Measurements from ENCODE around the gene PPP2R5C.
"Not testable (repeated sequence)": the region's sequence is repeated elsewhere in the genome, so short reads cannot be mapped to it uniquely, and the experiment has no call there.

Gene PPP2R5C

GRCh38 chr14:101735453-101735852 is 26.1 kb upstream of the PPP2R5C start:
- Mint-ChIP-seq H3K36me3 (no peaks in the 10 kb centered on the region), H3K9me3 (peaks cover 3% of the 10 kb centered on the region), H3K4me3 (no peak overlapping the region), H3K4me1 (peaks cover 47% of the 10 kb centered on the region), H3K27ac (no peak overlapping the region)
- DNase-seq (ENCODE audit: low spot score in 2 of 2) (peak in 1 of 2 donors; percentile 39), ATAC-seq (no peak)

GRCh38 chr14:101736071-101736470 is 25.4 kb upstream of the PPP2R5C start:
- H3K36me3 Mint-ChIP-seq: no peaks in the 10 kb centered on the region
- DNase-seq (ENCODE audit: low spot score in 2 of 2) (peak in 1 of 2 donors; percentile 43), ATAC-seq (no peak)
- no peak overlapping the region for H3K4me3 Mint-ChIP-seq
- peaks cover 41% of the 10 kb centered on the region for H3K4me1 Mint-ChIP-seq
- H3K9me3 Mint-ChIP-seq: peaks cover 3% of the 10 kb centered on the region
- no peak overlapping the region for H3K27ac Mint-ChIP-seq

GRCh38 chr14:101736585-101736984 is 24.9 kb upstream of the PPP2R5C start:
- peak overlapping the region; percentile 40 for H3K27ac Mint-ChIP-seq
- no peaks in the 10 kb centered on the region for H3K36me3 Mint-ChIP-seq
- DNase-seq (ENCODE audit: low spot score in 2 of 2) (no peak), ATAC-seq (no peak)
- no peak overlapping the region for H3K4me3 Mint-ChIP-seq
- H3K9me3 Mint-ChIP-seq: peaks cover 3% of the 10 kb centered on the region
- peaks cover 36% of the 10 kb centered on the region for H3K4me1 Mint-ChIP-seq

DNA sequence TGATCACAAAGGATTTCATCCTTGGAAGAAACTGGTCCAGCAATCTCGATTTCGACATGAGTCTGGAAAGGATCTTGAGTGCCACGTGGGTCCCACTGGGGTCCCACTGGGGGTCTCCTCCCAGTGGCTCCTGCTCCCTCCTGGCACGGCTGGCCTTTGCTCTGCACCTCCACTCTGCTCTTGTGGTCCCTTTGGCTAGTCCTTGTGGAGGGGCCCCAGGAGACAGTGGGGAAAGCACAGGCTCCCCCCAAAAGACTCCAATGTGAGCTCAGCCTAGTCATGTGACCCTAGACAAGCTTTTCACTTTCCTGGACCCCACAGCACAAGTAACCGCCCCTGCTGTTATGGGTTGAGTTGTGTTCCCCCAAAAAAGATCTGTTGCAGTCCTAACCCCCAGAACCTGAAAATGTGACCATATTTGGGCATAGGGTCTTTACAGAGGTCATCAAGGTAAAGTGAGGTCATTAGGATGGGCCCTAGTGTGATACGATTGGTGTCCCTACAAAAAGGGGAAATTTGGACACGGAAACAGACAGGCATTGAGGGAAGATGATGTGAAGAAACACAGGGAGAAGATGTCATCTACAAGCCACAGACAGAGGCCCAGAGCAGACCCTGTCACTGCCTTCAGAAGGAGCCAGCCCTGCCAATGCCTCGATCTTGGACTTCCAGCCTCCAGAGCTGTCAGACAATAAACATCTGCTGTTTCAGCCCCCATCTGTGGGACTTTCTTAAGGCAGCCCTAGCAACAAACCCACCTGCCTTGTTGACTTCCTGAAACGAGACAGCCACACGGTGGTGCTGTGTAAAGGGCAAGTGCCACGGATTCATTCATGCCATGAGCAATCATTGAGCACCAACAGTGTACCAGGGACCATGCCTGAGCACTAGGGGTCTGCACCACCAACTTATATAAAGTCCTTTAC is 23.8 kb upstream of the PPP2R5C start:
- Mint-ChIP-seq H3K36me3 (no peaks in the 10 kb centered on the region), H3K27ac (peak overlapping the region; percentile 40), H3K4me3 (no peak overlapping the region), H3K4me1 (peaks cover 29% of the 10 kb centered on the region), H3K9me3 (peaks cover 3% of the 10 kb centered on the region)
- DNase-seq (ENCODE audit: low spot score in 2 of 2) (peak in 1 of 2 donors; percentile 46), ATAC-seq (peak; percentile 66)

DNA sequence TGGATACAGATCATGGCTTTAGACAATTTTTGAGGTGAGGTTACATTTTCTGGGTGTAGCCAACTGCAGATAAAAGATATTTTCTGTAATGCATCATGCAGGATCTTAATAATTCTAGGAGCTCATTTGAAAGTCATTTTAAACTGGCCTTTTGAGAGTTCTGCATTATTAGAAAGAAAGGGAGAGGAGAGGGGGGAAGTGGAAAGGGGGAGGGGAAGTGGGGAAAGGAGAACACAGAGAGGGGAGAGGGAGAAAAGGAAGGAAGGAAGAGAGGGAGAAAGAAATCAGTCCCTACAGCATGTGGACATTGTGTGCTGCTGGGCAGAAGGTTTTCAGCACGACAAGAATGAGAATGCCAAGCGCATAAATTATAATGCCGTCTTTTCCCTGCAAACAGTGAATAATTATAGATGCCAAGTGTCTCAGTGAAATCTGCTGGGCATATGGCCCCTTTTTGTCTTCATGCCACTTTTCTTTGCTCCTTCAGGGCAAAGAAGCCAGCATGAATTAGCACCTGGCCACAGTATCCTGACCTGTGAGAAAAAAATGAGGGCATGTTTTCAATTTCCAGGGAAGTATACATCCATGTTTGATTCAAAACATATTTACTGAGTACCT is 22.7 kb upstream of the PPP2R5C start:
- Mint-ChIP-seq H3K9me3 (peaks cover 3% of the 10 kb centered on the region), H3K36me3 (no peaks in the 10 kb centered on the region), H3K27ac (no peak overlapping the region), H3K4me3 (no peak overlapping the region), H3K4me1 (peaks cover 24% of the 10 kb centered on the region)
- ATAC-seq: no peak
- no peak for DNase-seq (ENCODE audit: low spot score in 2 of 2)

DNA sequence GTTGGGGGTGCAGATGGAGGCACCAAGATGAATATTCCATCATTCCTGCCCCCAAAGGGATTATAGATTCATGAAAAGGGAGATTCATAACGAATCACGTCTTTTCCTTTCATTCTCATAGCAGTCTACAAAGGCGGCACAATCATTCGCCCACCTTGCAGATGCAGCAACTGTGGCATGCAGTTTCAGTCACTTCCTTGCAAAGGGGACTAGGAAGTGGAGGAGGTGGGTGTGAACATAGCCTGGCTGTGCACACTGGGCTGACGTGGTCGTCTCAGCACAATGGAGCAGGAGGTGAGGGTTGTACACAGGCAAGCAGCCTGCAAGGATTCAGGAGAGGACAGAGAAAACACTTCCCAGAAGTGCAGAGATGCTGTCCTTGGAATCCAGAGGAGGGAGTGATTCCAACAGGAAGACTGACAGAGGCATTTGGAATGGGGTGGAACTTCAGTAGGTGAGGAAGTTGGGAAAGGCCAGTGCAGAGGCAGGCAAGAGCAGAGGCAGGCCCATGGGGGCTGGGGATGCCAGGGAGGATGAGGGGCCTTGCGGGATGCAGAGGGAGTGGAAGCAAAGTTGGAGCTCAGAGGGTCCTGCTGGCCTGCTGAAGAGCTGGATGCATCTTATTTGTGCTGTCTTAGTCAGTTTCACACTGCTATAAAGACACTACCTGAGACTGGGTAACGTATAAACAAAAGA is 21.9 kb upstream of the PPP2R5C start:
- H3K27ac Mint-ChIP-seq: no peak overlapping the region
- H3K4me1 Mint-ChIP-seq: peaks cover 16% of the 10 kb centered on the region
- H3K4me3 Mint-ChIP-seq: peak overlapping the region; percentile 12
- H3K36me3 Mint-ChIP-seq: no peaks in the 10 kb centered on the region
- peaks cover 3% of the 10 kb centered on the region for H3K9me3 Mint-ChIP-seq
- ATAC-seq (no peak), DNase-seq (ENCODE audit: low spot score in 2 of 2) (peak in 1 of 2 donors; percentile 34)

DNA sequence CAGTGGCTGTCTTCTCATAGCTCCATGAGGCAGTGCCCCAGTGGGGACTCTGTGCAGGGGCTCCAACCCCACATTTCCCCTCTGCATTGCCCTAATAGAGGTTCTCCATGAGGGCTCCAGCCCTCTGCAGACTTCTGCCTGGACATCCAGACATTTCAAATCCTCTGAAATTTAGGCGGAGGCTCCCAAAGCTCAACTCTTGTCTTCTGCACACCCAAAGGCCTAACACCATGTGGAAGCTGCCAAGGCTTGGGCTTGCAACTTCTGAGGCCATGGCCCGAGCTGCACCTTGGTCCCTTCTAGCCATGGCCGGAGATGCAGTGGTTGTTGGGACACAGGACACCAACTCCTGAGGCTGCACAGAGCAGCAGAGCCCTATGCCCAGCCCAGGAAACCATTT is 20.5 kb upstream of the PPP2R5C start:
- Mint-ChIP-seq H3K27ac (peak overlapping the region; percentile 1), H3K4me1 (peaks cover 16% of the 10 kb centered on the region), H3K4me3 (no peak overlapping the region), H3K9me3 (peaks cover 3% of the 10 kb centered on the region), H3K36me3 (no peaks in the 10 kb centered on the region)
- DNase-seq (ENCODE audit: low spot score in 2 of 2) (peak in 1 of 2 donors; percentile 40), ATAC-seq (no peak)

GRCh38 chr14:101743701-101744100 is 17.8 kb upstream of the PPP2R5C start:
- ATAC-seq (no peak), DNase-seq (ENCODE audit: low spot score in 2 of 2) (no peak)
- peaks cover 3% of the 10 kb centered on the region for H3K9me3 Mint-ChIP-seq
- H3K27ac Mint-ChIP-seq: no peak overlapping the region
- no peaks in the 10 kb centered on the region for H3K36me3 Mint-ChIP-seq
- H3K4me3 Mint-ChIP-seq: no peak overlapping the region
- peaks cover 7% of the 10 kb centered on the region for H3K4me1 Mint-ChIP-seq

DNA sequence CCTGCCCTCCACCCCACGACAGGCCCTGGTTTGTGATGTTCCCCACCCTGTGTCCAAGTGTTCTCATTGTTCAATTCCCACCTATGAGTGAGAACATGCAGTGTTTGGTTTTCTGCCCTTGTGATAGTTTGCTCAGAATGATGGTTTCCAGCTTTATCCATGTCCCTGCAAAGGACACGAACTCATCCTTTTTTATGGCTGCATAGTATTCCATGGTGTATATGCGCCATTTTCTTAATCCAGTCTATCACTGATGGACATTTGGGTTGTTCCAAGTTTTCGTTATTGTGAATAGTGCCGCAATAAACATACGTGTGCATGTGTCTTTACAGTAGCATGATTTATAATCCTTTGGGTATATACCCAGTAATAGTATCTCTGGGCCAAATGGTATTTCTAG is 17.1 kb upstream of the PPP2R5C start:
- not testable (repeated sequence) for H3K27ac Mint-ChIP-seq, H3K36me3 Mint-ChIP-seq, H3K4me3 Mint-ChIP-seq

DNA sequence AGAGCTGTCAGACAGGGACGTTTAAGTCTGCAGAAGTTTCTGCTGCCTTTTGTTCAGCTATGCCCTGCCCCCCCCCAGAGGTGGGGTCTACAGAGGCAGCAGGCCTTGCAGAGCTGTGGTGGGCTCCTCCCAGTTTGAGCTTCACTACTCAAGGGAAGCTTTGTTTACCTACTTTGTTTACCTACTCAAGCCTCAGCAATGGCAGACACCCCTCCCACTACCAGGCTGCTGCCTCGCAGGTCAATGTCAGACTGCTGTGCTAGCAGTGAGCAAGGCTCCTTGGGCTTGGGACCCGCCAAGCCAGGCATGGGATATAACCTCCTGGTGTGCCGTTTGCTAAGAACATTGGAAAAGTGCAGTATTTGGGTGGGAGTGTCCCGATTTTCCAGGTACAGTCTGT is 11.8 kb upstream of the PPP2R5C start:
- not testable (repeated sequence) for H3K27ac Mint-ChIP-seq; H3K36me3 Mint-ChIP-seq; ATAC-seq; H3K4me1 Mint-ChIP-seq; H3K9me3 Mint-ChIP-seq; H3K4me3 Mint-ChIP-seq; DNase-seq (ENCODE audit: low spot score in 2 of 2)

More for the DNA sequence above, 17.1 kb upstream of the PPP2R5C start:
- not testable (repeated sequence) for H3K9me3 Mint-ChIP-seq; H3K4me1 Mint-ChIP-seq; ATAC-seq; DNase-seq (ENCODE audit: low spot score in 2 of 2)

DNA sequence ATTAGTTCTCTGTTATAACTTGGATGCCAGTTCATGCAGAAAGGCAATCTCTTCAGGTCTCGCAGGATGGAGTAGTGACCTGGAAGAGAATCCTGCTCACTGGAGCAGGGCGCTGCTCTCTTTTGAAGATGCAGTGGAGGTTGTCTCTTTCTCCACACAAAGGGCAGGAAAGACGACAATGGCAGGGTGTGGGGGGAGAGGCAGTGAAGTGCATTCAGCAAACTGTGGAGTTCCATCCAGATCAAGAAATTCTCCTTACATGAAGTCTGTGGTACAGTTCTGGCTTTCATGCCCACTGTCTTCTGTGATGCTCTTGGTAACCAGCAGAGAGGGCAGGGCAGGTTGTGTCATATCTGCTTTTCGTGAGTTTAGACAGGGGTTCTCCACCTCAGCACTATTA is 6.6 kb upstream of the PPP2R5C start:
- Mint-ChIP-seq H3K36me3 (peaks cover 6% of the 10 kb centered on the region), H3K27ac (no peak overlapping the region), H3K9me3 (peaks cover 5% of the 10 kb centered on the region), H3K4me1 (peaks cover 19% of the 10 kb centered on the region), H3K4me3 (no peak overlapping the region)
- no peak for DNase-seq (ENCODE audit: low spot score in 2 of 2)
- no peak for ATAC-seq

GRCh38 chr14:101755591-101756324 is 5.8 kb upstream of the PPP2R5C start:
- no peak for DNase-seq (ENCODE audit: low spot score in 2 of 2)
- Mint-ChIP-seq H3K4me1 (peaks cover 19% of the 10 kb centered on the region), H3K27ac (no peak overlapping the region), H3K36me3 (peaks cover 6% of the 10 kb centered on the region), H3K9me3 (peaks cover 5% of the 10 kb centered on the region), H3K4me3 (no peak overlapping the region)
- no peak for ATAC-seq

- Mint-ChIP-seq H3K4me1 (peaks cover 19% of the 10 kb centered on the region), H3K9me3 (peaks cover 5% of the 10 kb centered on the region), H3K4me3 (no peak overlapping the region), H3K27ac (peak overlapping the region; percentile 32), H3K36me3 (peaks cover 6% of the 10 kb centered on the region)
- no peak for DNase-seq (ENCODE audit: low spot score in 2 of 2)
- ATAC-seq: no peak
Observed at GRCh38 chr14:101757064-101757838, 4.3 kb upstream of the PPP2R5C start.

DNA sequence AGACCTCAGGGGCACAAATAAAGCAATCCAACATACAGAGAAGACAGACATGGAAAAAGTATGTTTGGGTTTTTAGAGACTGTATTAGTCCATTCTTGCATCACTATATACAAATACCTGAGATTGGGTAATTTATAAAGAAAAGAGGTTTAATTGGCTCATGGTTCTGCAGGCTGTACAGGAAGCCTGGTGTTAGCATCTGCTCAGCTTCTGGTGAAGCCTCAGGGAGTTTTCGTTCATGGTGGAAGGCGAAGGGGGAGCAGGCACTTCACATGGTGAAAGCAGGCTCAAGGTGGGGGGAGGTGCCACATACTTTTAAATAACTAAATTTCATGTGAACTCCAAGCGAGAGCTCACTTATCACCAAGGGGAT is 3.7 kb upstream of the PPP2R5C start:
- no peak for ATAC-seq
- Mint-ChIP-seq H3K9me3 (peaks cover 3% of the 10 kb centered on the region), H3K4me3 (no peak overlapping the region), H3K4me1 (peaks cover 24% of the 10 kb centered on the region), H3K27ac (no peak overlapping the region), H3K36me3 (peaks cover 9% of the 10 kb centered on the region)
- DNase-seq (ENCODE audit: low spot score in 2 of 2): no peak
